Keratinocyte (primary cell): ENCODE results near the gene BOD1L1. TPM values are rescaled to one million over a fixed set of nuclear protein-coding genes. Genes with fewer than 3 reads are reported as not detected.

ENCODE experiments used
- DNase-seq: peaks from one replicate; pipeline ENCODE4 v3.0.0-alpha.2; 2011; ENCODE audit warnings: low read depth, missing footprints, low spot score
- FAIRE-seq: peaks from 2 replicates; lab custom pipeline; 2011; peaks lifted over from hg19 to GRCh38; lab: Jason Lieb, UNC
- H2AFZ ChIP-seq: 2 replicates; pipeline ENCODE4 v1.6.0; 2012; ENCODE audit warnings: low read length, control low read depth, inconsistent platforms; ENCODE audit not compliant: control insufficient read depth
- H3K27ac ChIP-seq: 2 replicates; pipeline ENCODE4 v1.5.1; 2011; ENCODE audit warnings: low read length; ENCODE audit not compliant: control insufficient read depth, insufficient read depth
- H3K27me3 ChIP-seq: 3 replicates; pipeline ENCODE4 v1.6.0; 2011; ENCODE audit warnings: low read length; ENCODE audit not compliant: control insufficient read depth, insufficient read depth; ENCODE audit errors: extremely low read depth
- H3K36me3 ChIP-seq, 2 experiments: 2 replicates in 1 of 2; 3 replicates in 1 of 2; pipeline ENCODE4 v1.5.1; 2011; ENCODE audit warnings: low read length in 2 of 2, mild to moderate bottlenecking in 1 of 2; ENCODE audit not compliant: control insufficient read depth in 2 of 2, insufficient read depth in 2 of 2; ENCODE audit errors: extremely low read depth in 1 of 2
- H3K4me1 ChIP-seq: 3 replicates; pipeline ENCODE4 v1.5.1; 2011; ENCODE audit warnings: low read length; ENCODE audit not compliant: control insufficient read depth, insufficient read depth; ENCODE audit errors: extremely low read depth
- H3K4me2 ChIP-seq: 3 replicates; pipeline ENCODE4 v1.6.0; 2011; ENCODE audit warnings: low read depth, low read length; ENCODE audit not compliant: control insufficient read depth, insufficient read depth; ENCODE audit errors: extremely low read depth
- H3K4me3 ChIP-seq, 3 experiments: fragments of 200-600 bp in 1 of 3; sonication (generic) in 1 of 3; 2 replicates in 2 of 3; 3 replicates in 1 of 3; pipeline ENCODE4 v1.5.1; 2011 to 2016; ENCODE audit warnings: low read length in 3 of 3, mild to moderate bottlenecking in 3 of 3, control low read depth in 2 of 3, inconsistent platforms in 1 of 3, low read depth in 1 of 3, mixed read lengths in 1 of 3, mixed run types in 1 of 3, moderate library complexity in 1 of 3; ENCODE audit not compliant: control insufficient read depth in 2 of 3, insufficient read depth in 2 of 3; ENCODE audit errors: extremely low read depth in 1 of 3
- H3K79me2 ChIP-seq: 2 replicates; pipeline ENCODE4 v1.6.0; 2012; ENCODE audit warnings: low read length; ENCODE audit not compliant: control insufficient read depth, insufficient read depth
- H3K9ac ChIP-seq: 3 replicates; pipeline ENCODE4 v1.6.0; 2011; ENCODE audit warnings: low read length; ENCODE audit not compliant: control insufficient read depth, insufficient read depth; ENCODE audit errors: extremely low read depth
- H3K9me1 ChIP-seq: 3 replicates; pipeline ENCODE4 v1.6.0; 2011; ENCODE audit warnings: low read length; ENCODE audit not compliant: control insufficient read depth, insufficient read depth; ENCODE audit errors: extremely low read depth
- H3K9me3 ChIP-seq: 2 replicates; pipeline ENCODE4 v1.5.1; 2012; ENCODE audit warnings: low read depth, low read length; ENCODE audit not compliant: control insufficient read depth
- H4K20me1 ChIP-seq: 3 replicates; pipeline ENCODE4 v1.6.0; 2011; ENCODE audit warnings: low read length; ENCODE audit not compliant: control insufficient read depth, insufficient read depth; ENCODE audit errors: extremely low read depth
- CTCF ChIP-seq, 3 experiments: IDR thresholded peaks in 1 of 3; conservative IDR thresholded peaks in 1 of 3; optimal IDR thresholded peaks in 1 of 3; 2 replicates in 2 of 3; 3 replicates in 1 of 3; pipeline versions ENCODE3 to v1.5.1; 2011; ENCODE audit warnings: low read length in 3 of 3, mild to moderate bottlenecking in 3 of 3, moderate library complexity in 2 of 3, control low read depth in 1 of 3, inconsistent platforms in 1 of 3; ENCODE audit not compliant: insufficient read depth in 2 of 3; ENCODE audit errors: extremely low read depth in 1 of 3
- EZH2 ChIP-seq: IDR thresholded peaks from one replicate; pipeline ENCODE4 v1.6.1; 2012; ENCODE audit warnings: inconsistent platforms, mild to moderate bottlenecking, low read length, moderate library complexity
- dilution Hi-C: fragments of 300-500 bp; cut with MboI; formaldehyde crosslinking; loops from one replicate; pipeline ENCODE4 v1.7.0; 2020; ENCODE audit warnings: low sequenced_read_pairs; ENCODE audit not compliant: extremely low pct_ligation_motif_present
- polyA plus RNA-seq, 5 experiments: library from polyadenylated mRNA; depleted of rRNA in 3 of 5; stranded (reverse) in 3 of 5; stranded (forward) in 1 of 5; unstranded in 1 of 5; fragments of >200 nt; gene quantifications; 1 replicate in 1 of 5; 2 replicates in 3 of 5; 3 replicates in 1 of 5; pipeline versions ENCODE4 v1.2.1 to v1.2.3, GENCODE V29; 2011 to 2012; ENCODE audit warnings: missing spikeins in 2 of 5, low read depth in 1 of 5, low replicate concordance in 1 of 5

BOD1L1 gene
- polyA plus RNA-seq, 1 donor (not counting 4 experiments of a cell fraction or from before 2014, with no cell fraction given) = 20.6 TPM

- Histone ChIP-seq H3K27ac (no peak overlapping the region), H3K9ac (no peak overlapping the region), H3K9me3 (peaks cover 2% of the 10 kb centered on the region), H3K27me3 (peaks cover 87% of the 10 kb centered on the region), H3K36me3 (no peaks in the 10 kb centered on the region), H3K4me2 (no peak overlapping the region), H3K79me2 (no peaks in the 10 kb centered on the region), H3K9me1 (no peaks in the 10 kb centered on the region), H2AFZ (no peak overlapping the region), H4K20me1 (no peaks in the 10 kb centered on the region), H3K4me1 (peaks cover 14% of the 10 kb centered on the region), H3K4me3 (no peak overlapping the region)
- dilution Hi-C loops = no loop called here
- peak; percentile 79 for TF ChIP-seq EZH2
- TF ChIP-seq CTCF (optimal IDR thresholded peaks at IDR 0.05 in 1 of 3, IDR thresholded peaks at IDR 0.05 in 1 of 3, conservative IDR thresholded peaks at IDR 0.05 in 1 of 3; ENCODE audit: extremely low read depth in 1 of 3, insufficient read depth in 2 of 3, low read length in 3 of 3) = no peak
- FAIRE-seq (no peak), DNase-seq (no peak)
Measured at GRCh38 chr4:13543032-13543838, 84.3 kb downstream of the BOD1L1 start.

GRCh38 chr4:13542577-13543031 is 84.9 kb downstream of the BOD1L1 start:
- Histone ChIP-seq H2AFZ (no peak overlapping the region), H3K27me3 (peaks cover 91% of the 10 kb centered on the region)

More at GRCh38 chr4:13542577-13543031, 84.9 kb downstream of the BOD1L1 start:
- Histone ChIP-seq H3K36me3 (no peaks in the 10 kb centered on the region), H3K79me2 (no peaks in the 10 kb centered on the region), H3K9me1 (no peaks in the 10 kb centered on the region), H3K4me3 (no peak overlapping the region), H4K20me1 (no peaks in the 10 kb centered on the region), H3K4me1 (peaks cover 14% of the 10 kb centered on the region), H3K27ac (no peak overlapping the region), H3K9ac (no peak overlapping the region), H3K4me2 (no peak overlapping the region), H3K9me3 (peaks cover 2% of the 10 kb centered on the region)
- FAIRE-seq (no peak), DNase-seq (no peak)
- no peak for TF ChIP-seq EZH2
- no peak for TF ChIP-seq CTCF (optimal IDR thresholded peaks at IDR 0.05 in 1 of 3, IDR thresholded peaks at IDR 0.05 in 1 of 3, conservative IDR thresholded peaks at IDR 0.05 in 1 of 3; ENCODE audit: extremely low read depth in 1 of 3, insufficient read depth in 2 of 3, low read length in 3 of 3)
- dilution Hi-C loops = no loop called here
